ENCODE measurements around the gene GCLC.

GCLC gene

GRCh38 chr6:53503060-53503459 is 41.8 kb downstream of the GCLC start:
- no peaks in the 10 kb centered on the region for H3K4me1 ChIP-seq (ENCODE audit: control insufficient read depth, insufficient read depth, low read length)
- H3K9ac ChIP-seq (ENCODE audit: low read depth, low read length), result no peak overlapping the region
- no peaks in the 10 kb centered on the region for H3K27me3 ChIP-seq (ENCODE audit: control insufficient read depth, insufficient read depth, low read length)
- H3K4me3 ChIP-seq (ENCODE audit: low read depth, low read length), result no peak overlapping the region
- no peaks in the 10 kb centered on the region for H3K9me3 ChIP-seq (ENCODE audit: control insufficient read depth, insufficient read depth, low read length)
- H3K36me3 ChIP-seq (ENCODE audit: control insufficient read depth, insufficient read depth, low read length), result peaks cover 96% of the 10 kb centered on the region
- H3K27ac ChIP-seq (ENCODE audit: low read depth, low read length), result no peak overlapping the region

GRCh38 chr6:53501432-53501831 is 43.5 kb downstream of the GCLC start:
- H3K27ac ChIP-seq (ENCODE audit: low read depth, low read length), result no peak overlapping the region
- no peaks in the 10 kb centered on the region for H3K27me3 ChIP-seq (ENCODE audit: control insufficient read depth, insufficient read depth, low read length)
- H3K9ac ChIP-seq (ENCODE audit: low read depth, low read length), result no peak overlapping the region
- H3K4me3 ChIP-seq (ENCODE audit: low read depth, low read length), result no peak overlapping the region
- H3K4me1 ChIP-seq (ENCODE audit: control insufficient read depth, insufficient read depth, low read length), result no peaks in the 10 kb centered on the region
- no peaks in the 10 kb centered on the region for H3K9me3 ChIP-seq (ENCODE audit: control insufficient read depth, insufficient read depth, low read length)
- H3K36me3 ChIP-seq (ENCODE audit: control insufficient read depth, insufficient read depth, low read length), result peaks cover 90% of the 10 kb centered on the region

GRCh38 chr6:53500095-53500494 is 44.8 kb downstream of the GCLC start:
- peaks cover 77% of the 10 kb centered on the region for H3K36me3 ChIP-seq (ENCODE audit: control insufficient read depth, insufficient read depth, low read length)
- no peaks in the 10 kb centered on the region for H3K27me3 ChIP-seq (ENCODE audit: control insufficient read depth, insufficient read depth, low read length)
- H3K9ac ChIP-seq (ENCODE audit: low read depth, low read length), result no peak overlapping the region
- H3K4me3 ChIP-seq (ENCODE audit: low read depth, low read length), result no peak overlapping the region
- no peak overlapping the region for H3K27ac ChIP-seq (ENCODE audit: low read depth, low read length)
- H3K9me3 ChIP-seq (ENCODE audit: control insufficient read depth, insufficient read depth, low read length), result no peaks in the 10 kb centered on the region
- H3K4me1 ChIP-seq (ENCODE audit: control insufficient read depth, insufficient read depth, low read length), result no peaks in the 10 kb centered on the region

DNA sequence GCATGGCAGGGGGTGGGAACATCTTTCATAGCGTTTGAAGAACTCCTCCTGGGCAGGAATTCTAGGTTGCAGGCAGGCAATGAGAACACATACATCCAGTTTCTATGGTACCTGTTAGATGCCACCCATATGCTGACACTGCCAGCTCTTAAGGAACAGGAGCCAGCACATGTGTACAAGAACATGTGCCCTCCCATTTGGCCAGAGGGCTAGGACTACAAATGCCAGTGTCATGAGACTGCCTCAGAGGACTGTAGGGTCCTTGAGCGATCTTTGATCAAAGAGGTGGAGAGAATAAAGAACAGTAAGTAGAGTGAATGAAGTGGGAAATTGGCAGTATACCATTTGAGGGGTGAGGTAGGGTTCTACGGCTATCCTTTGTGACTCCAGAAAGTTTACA is 45.8 kb downstream of the GCLC start:
- Histone ChIP-seq H3K4me3 (ENCODE audit: low read depth, low read length) (no peak overlapping the region), H3K9me3 (ENCODE audit: control insufficient read depth, insufficient read depth, low read length) (no peaks in the 10 kb centered on the region), H3K9ac (ENCODE audit: low read depth, low read length) (no peak overlapping the region), H3K27me3 (ENCODE audit: control insufficient read depth, insufficient read depth, low read length) (no peaks in the 10 kb centered on the region), H3K36me3 (ENCODE audit: control insufficient read depth, insufficient read depth, low read length) (peaks cover 67% of the 10 kb centered on the region), H3K27ac (ENCODE audit: low read depth, low read length) (no peak overlapping the region), H3K4me1 (ENCODE audit: control insufficient read depth, insufficient read depth, low read length) (no peaks in the 10 kb centered on the region)

- Histone ChIP-seq H3K27ac (ENCODE audit: low read depth, low read length) (no peak overlapping the region), H3K36me3 (ENCODE audit: control insufficient read depth, insufficient read depth, low read length) (peaks cover 63% of the 10 kb centered on the region)
Observed at GRCh38 chr6:53498649-53499048, 46.3 kb downstream of the GCLC start.

GRCh38 chr6:53497905-53498304 is 47.0 kb downstream of the GCLC start:
- Histone ChIP-seq H3K27ac (ENCODE audit: low read depth, low read length) (no peak overlapping the region), H3K4me1 (ENCODE audit: control insufficient read depth, insufficient read depth, low read length) (no peaks in the 10 kb centered on the region; the same call in 1 of the 2 replicates), H3K27me3 (ENCODE audit: control insufficient read depth, insufficient read depth, low read length) (no peaks in the 10 kb centered on the region), H3K4me3 (ENCODE audit: low read depth, low read length) (no peak overlapping the region), H3K9me3 (ENCODE audit: control insufficient read depth, insufficient read depth, low read length) (no peaks in the 10 kb centered on the region), H3K9ac (ENCODE audit: low read depth, low read length) (no peak overlapping the region), H3K36me3 (ENCODE audit: control insufficient read depth, insufficient read depth, low read length) (peaks cover 56% of the 10 kb centered on the region)

More at GRCh38 chr6:53498649-53499048, 46.3 kb downstream of the GCLC start:
- Histone ChIP-seq H3K4me1 (ENCODE audit: control insufficient read depth, insufficient read depth, low read length) (no peaks in the 10 kb centered on the region), H3K27me3 (ENCODE audit: control insufficient read depth, insufficient read depth, low read length) (no peaks in the 10 kb centered on the region), H3K9ac (ENCODE audit: low read depth, low read length) (no peak overlapping the region), H3K4me3 (ENCODE audit: low read depth, low read length) (no peak overlapping the region), H3K9me3 (ENCODE audit: control insufficient read depth, insufficient read depth, low read length) (no peaks in the 10 kb centered on the region)

- Histone ChIP-seq H3K9ac (ENCODE audit: low read depth, low read length) (no peak overlapping the region), H3K9me3 (ENCODE audit: control insufficient read depth, insufficient read depth, low read length) (no peaks in the 10 kb centered on the region), H3K27ac (ENCODE audit: low read depth, low read length) (no peak overlapping the region), H3K27me3 (ENCODE audit: control insufficient read depth, insufficient read depth, low read length) (no peaks in the 10 kb centered on the region), H3K4me3 (ENCODE audit: low read depth, low read length) (no peak overlapping the region), H3K36me3 (ENCODE audit: control insufficient read depth, insufficient read depth, low read length) (peaks cover 46% of the 10 kb centered on the region), H3K4me1 (ENCODE audit: control insufficient read depth, insufficient read depth, low read length) (no peaks in the 10 kb centered on the region; the same call in 1 of the 2 replicates)
Observed at GRCh38 chr6:53496797-53497375, 48.0 kb downstream of the GCLC start.

- Histone ChIP-seq H3K4me1 (ENCODE audit: control insufficient read depth, insufficient read depth, low read length) (no peaks in the 10 kb centered on the region; the same call in 1 of the 2 replicates), H3K27ac (ENCODE audit: low read depth, low read length) (no peak overlapping the region), H3K27me3 (ENCODE audit: control insufficient read depth, insufficient read depth, low read length) (no peaks in the 10 kb centered on the region)
Observed at GRCh38 chr6:53495506-53496499, 49.1 kb downstream of the GCLC start.

DNA sequence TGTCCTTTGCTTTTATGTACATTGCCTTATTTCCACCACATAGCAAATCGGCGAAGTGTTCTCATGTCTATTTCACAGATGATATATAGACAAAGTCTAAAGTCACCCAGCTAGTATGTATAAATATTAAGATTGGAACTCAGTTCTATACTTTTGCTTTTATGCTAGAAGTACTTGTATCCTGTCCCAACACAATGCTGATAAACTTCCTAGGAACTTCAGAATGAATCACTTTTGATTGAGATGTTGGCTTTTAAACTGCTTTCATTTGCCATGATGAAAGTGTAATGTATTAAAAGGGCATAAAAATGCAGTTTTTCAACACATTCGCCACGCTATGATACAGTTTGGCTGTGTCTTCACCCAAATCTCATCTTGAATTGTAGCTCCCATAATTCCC is 50.8 kb downstream of the GCLC start:
- Histone ChIP-seq H3K27me3 (ENCODE audit: control insufficient read depth, insufficient read depth, low read length) (no peaks in the 10 kb centered on the region), H3K9ac (ENCODE audit: low read depth, low read length) (no peak overlapping the region), H3K27ac (ENCODE audit: low read depth, low read length) (no peak overlapping the region), H3K9me3 (ENCODE audit: control insufficient read depth, insufficient read depth, low read length) (no peaks in the 10 kb centered on the region), H3K4me1 (ENCODE audit: control insufficient read depth, insufficient read depth, low read length) (no peaks in the 10 kb centered on the region; the same call in 1 of the 2 replicates), H3K36me3 (ENCODE audit: control insufficient read depth, insufficient read depth, low read length) (peaks cover 21% of the 10 kb centered on the region), H3K4me3 (ENCODE audit: low read depth, low read length) (no peak overlapping the region)

More at GRCh38 chr6:53495506-53496499, 49.1 kb downstream of the GCLC start:
- Histone ChIP-seq H3K9me3 (ENCODE audit: control insufficient read depth, insufficient read depth, low read length) (no peaks in the 10 kb centered on the region), H3K9ac (ENCODE audit: low read depth, low read length) (no peak overlapping the region), H3K4me3 (ENCODE audit: low read depth, low read length) (no peak overlapping the region), H3K36me3 (ENCODE audit: control insufficient read depth, insufficient read depth, low read length) (peaks cover 38% of the 10 kb centered on the region)

- H3K9ac ChIP-seq (ENCODE audit: low read depth, low read length), result no peak overlapping the region
- no peak overlapping the region for H3K27ac ChIP-seq (ENCODE audit: low read depth, low read length)
- no peaks in the 10 kb centered on the region for H3K27me3 ChIP-seq (ENCODE audit: control insufficient read depth, insufficient read depth, low read length)
- no peaks in the 10 kb centered on the region for H3K9me3 ChIP-seq (ENCODE audit: control insufficient read depth, insufficient read depth, low read length)
- peaks cover 16% of the 10 kb centered on the region for H3K36me3 ChIP-seq (ENCODE audit: control insufficient read depth, insufficient read depth, low read length)
- H3K4me3 ChIP-seq (ENCODE audit: low read depth, low read length), result no peak overlapping the region
- no peaks in the 10 kb centered on the region; the same call in 1 of the 2 replicates for H3K4me1 ChIP-seq (ENCODE audit: control insufficient read depth, insufficient read depth, low read length)
Observed at GRCh38 chr6:53493635-53494025, 51.3 kb downstream of the GCLC start.
